OCI-LY3 (cell line): Measurements from ENCODE around the gene MED22.
A peak's percentile ranks its signal among the peaks of the same experiment; 100 is the strongest.

Experiments used
- H2AFZ ChIP-seq: fragments of 200-600, 300-600 bp; shearing (Covaris generic); 2 replicates; pipeline ENCODE4 v1.6.0; 2014; ENCODE audit warnings: antibody characterized with exemption, low read depth, low read length
- H3K27ac ChIP-seq: fragments of 200-600, 300-600 bp; sonication (generic); 2 replicates; pipeline ENCODE4 v1.5.1; 2014; ENCODE audit warnings: mild to moderate bottlenecking, low read length, moderate library complexity, mixed read lengths
- H3K27me3 ChIP-seq: fragments of 200-600, 300-600 bp; sonication (generic); 2 replicates; pipeline ENCODE4 v1.6.1; 2014; ENCODE audit warnings: low read depth, low read length, mixed read lengths
- H3K36me3 ChIP-seq: fragments of 200-600, 300-600 bp; sonication (generic); replicated peaks from 2 replicates; pipeline ENCODE3; 2014; ENCODE audit warnings: low read depth, low read length, mixed read lengths
- H3K4me1 ChIP-seq: fragments of 300-600, 200-600 bp; sonication (generic); 2 replicates; pipeline ENCODE4 v1.6.1; 2014; ENCODE audit warnings: low read length, mixed read lengths
- H3K4me2 ChIP-seq: fragments of 200-600, 300-600 bp; sonication (generic); 2 replicates; pipeline ENCODE4 v1.6.1; 2014; ENCODE audit warnings: low read length, mixed read lengths
- H3K4me3 ChIP-seq: fragments of 300-600, 200-600 bp; sonication (generic); 2 replicates; pipeline ENCODE4 v1.5.1; 2014; ENCODE audit warnings: antibody characterized with exemption, mild to moderate bottlenecking, low read length, moderate library complexity
- H3K79me2 ChIP-seq: fragments of 300-600, 200-600 bp; shearing (Covaris generic); 2 replicates; pipeline ENCODE4 v1.6.1; 2014; ENCODE audit warnings: mild to moderate bottlenecking, low read length, mixed read lengths
- H3K9ac ChIP-seq: fragments of 300-600, 200-600 bp; shearing (Covaris generic); 2 replicates; pipeline ENCODE4 v1.6.0; 2014; ENCODE audit warnings: mild to moderate bottlenecking, low read length, moderate library complexity
- H3K9me3 ChIP-seq: fragments of 200-600, 300-600 bp; shearing (Covaris generic); 2 replicates; pipeline ENCODE4 v1.6.1; 2014; ENCODE audit warnings: low read length, mixed read lengths; ENCODE audit not compliant: insufficient read depth
- H4K20me1 ChIP-seq: fragments of 200-600, 300-600 bp; sonication (generic); 2 replicates; pipeline ENCODE4 v1.6.1; 2016; ENCODE audit warnings: low read length, mixed read lengths; ENCODE audit not compliant: insufficient read depth
- CTCF ChIP-seq: fragments of 200-600, 300-600 bp; sonication (generic); IDR thresholded peaks from 2 replicates; pipeline ENCODE4 v1.5.1; 2014; ENCODE audit warnings: antibody characterized with exemption, low read length, low read depth
- EZH2phosphoT487 ChIP-seq: fragments of 200-600 bp; shearing (Covaris generic); IDR thresholded peaks from 2 replicates; pipeline ENCODE4 v1.6.1; 2018; ENCODE audit warnings: antibody characterized with exemption, mixed run types, low read depth

The MED22 gene

GRCh38 chr9:133356391-133357091, 8.6 kb upstream of the MED22 start, which contains the start of the genes SURF1 and SURF2:
Gene SURF1, minus strand, starts transcription at chr9:133356487. Its CDS starts 34 bp downstream, at chr9:133356453.
Gene SURF2, plus strand, starts transcription at chr9:133356550. Its CDS starts 43 bp downstream, at chr9:133356593.
- Histone ChIP-seq H2AFZ (no peak within 1 kb of the TSS; the same call in 1 of the 2 replicates), H3K79me2 (peaks cover 30% of the 10 kb centered on the region)

GRCh38 chr9:133355881-133356357, 8.0 kb upstream of the MED22 start:
- Histone ChIP-seq H3K9ac (peak overlapping the region; percentile 63), H3K4me1 (peaks cover 16% of the 10 kb centered on the region), H3K27me3 (no peaks in the 10 kb centered on the region), H3K4me2 (peak overlapping the region; percentile 76), H3K4me3 (peak overlapping the region; percentile 87), H3K27ac (no peak overlapping the region), H3K79me2 (peaks cover 30% of the 10 kb centered on the region), H2AFZ (no peak overlapping the region), H3K36me3 (peaks cover 29% of the 10 kb centered on the region), H3K9me3 (no peaks in the 10 kb centered on the region), H4K20me1 (peaks cover 15% of the 10 kb centered on the region)
- TF ChIP-seq CTCF (no peak), EZH2phosphoT487 (no peak)

More at GRCh38 chr9:133356391-133357091, 8.6 kb upstream of the MED22 start, which contains the start of the genes SURF1 and SURF2:
- no peaks in the 10 kb centered on the region for H3K9me3 ChIP-seq
- TF ChIP-seq EZH2phosphoT487 (no peak), CTCF (no peak)
- H3K27me3 ChIP-seq, result no peaks in the 10 kb centered on the region
- H3K36me3 ChIP-seq, result peaks cover 28% of the 10 kb centered on the region
- H3K27ac ChIP-seq, result no peak within 1 kb of the TSS
- peaks cover 16% of the 10 kb centered on the region for H3K4me1 ChIP-seq
- H3K4me3 ChIP-seq, result peak within 1 kb of the TSS; percentile 87
- H4K20me1 ChIP-seq, result peaks cover 10% of the 10 kb centered on the region
- H3K4me2 ChIP-seq, result peak within 1 kb of the TSS; percentile 76
- H3K9ac ChIP-seq, result peak within 1 kb of the TSS; percentile 67

- Histone ChIP-seq H2AFZ (no peak overlapping the region), H3K9ac (no peak overlapping the region), H3K4me1 (peaks cover 18% of the 10 kb centered on the region), H3K27me3 (no peaks in the 10 kb centered on the region), H3K36me3 (peaks cover 33% of the 10 kb centered on the region), H3K4me3 (no peak overlapping the region), H3K79me2 (peaks cover 37% of the 10 kb centered on the region), H3K9me3 (no peaks in the 10 kb centered on the region), H3K4me2 (peak overlapping the region; percentile 76), H4K20me1 (peaks cover 23% of the 10 kb centered on the region), H3K27ac (no peak overlapping the region)
- TF ChIP-seq EZH2phosphoT487 (no peak), CTCF (no peak)
These were observed 6.8 kb upstream of the MED22 start for GRCh38 chr9:133354766-133355165.

- Histone ChIP-seq H2AFZ (no peak overlapping the region), H3K27me3 (no peaks in the 10 kb centered on the region), H3K9me3 (no peaks in the 10 kb centered on the region), H4K20me1 (peaks cover 35% of the 10 kb centered on the region), H3K79me2 (peaks cover 49% of the 10 kb centered on the region), H3K36me3 (peaks cover 45% of the 10 kb centered on the region), H3K4me1 (peaks cover 27% of the 10 kb centered on the region), H3K27ac (no peak overlapping the region), H3K9ac (no peak overlapping the region), H3K4me3 (no peak overlapping the region), H3K4me2 (no peak overlapping the region)
- TF ChIP-seq EZH2phosphoT487 (no peak), CTCF (no peak)
These were observed 5.6 kb upstream of the MED22 start for GRCh38 chr9:133353548-133353947.
